ENCODE data around the gene IRF3.

DNA sequence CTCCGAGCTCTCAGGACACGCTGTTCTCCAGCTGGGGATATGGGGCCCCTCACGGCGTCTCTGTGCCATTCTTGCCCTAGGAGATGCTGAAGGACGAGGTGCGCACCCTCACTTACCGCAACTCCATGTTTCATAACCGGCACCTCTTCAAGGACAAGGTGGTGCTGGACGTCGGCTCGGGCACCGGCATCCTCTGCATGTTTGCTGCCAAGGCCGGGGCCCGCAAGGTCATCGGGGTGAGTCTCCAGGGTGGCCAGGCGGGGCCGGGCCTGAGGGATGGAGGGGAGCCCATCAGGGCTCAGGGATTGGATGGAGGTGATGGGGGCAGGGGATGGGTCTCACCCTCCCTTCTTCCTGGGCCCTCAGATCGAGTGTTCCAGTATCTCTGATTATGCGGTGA is 16.2 kb upstream of the IRF3 start:
- TF ChIP-seq, protein P1, sequence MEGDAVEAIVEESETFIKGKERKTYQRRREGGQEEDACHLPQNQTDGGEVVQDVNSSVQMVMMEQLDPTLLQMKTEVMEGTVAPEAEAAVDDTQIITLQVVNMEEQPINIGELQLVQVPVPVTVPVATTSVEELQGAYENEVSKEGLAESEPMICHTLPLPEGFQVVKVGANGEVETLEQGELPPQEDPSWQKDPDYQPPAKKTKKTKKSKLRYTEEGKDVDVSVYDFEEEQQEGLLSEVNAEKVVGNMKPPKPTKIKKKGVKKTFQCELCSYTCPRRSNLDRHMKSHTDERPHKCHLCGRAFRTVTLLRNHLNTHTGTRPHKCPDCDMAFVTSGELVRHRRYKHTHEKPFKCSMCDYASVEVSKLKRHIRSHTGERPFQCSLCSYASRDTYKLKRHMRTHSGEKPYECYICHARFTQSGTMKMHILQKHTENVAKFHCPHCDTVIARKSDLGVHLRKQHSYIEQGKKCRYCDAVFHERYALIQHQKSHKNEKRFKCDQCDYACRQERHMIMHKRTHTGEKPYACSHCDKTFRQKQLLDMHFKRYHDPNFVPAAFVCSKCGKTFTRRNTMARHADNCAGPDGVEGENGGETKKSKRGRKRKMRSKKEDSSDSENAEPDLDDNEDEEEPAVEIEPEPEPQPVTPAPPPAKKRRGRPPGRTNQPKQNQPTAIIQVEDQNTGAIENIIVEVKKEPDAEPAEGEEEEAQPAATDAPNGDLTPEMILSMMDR (conservative IDR thresholded peaks at IDR 0.05; ENCODE audit: low read depth, low read length): no peak
- no peak for TF ChIP-seq EZH2 (IDR thresholded peaks at IDR 0.05; ENCODE audit: borderline replicate concordance, low read depth, low read length, poor library complexity, severe bottlenecking)

Data from A673 (cell line).